GM19239 (cell line): ENCODE measurements around the gene TSC1.
A peak's percentile ranks its signal among the peaks of the same experiment; 100 is the strongest.
"Not testable (repeated sequence)": the region's sequence is repeated elsewhere in the genome, so short reads cannot be mapped to it uniquely, and the experiment has no call there.

Experiments
- DNase-seq: peaks from one replicate; pipeline ENCODE4 v3.0.0; 2011; ENCODE audit warnings: low spot score; ENCODE audit not compliant: insufficient read length
- FAIRE-seq: peaks from 2 replicates; lab custom pipeline; 2011; peaks lifted over from hg19 to GRCh38; lab: Jason Lieb, UNC

Gene TSC1

GRCh38 chr9:132978112-132978450 is 33.7 kb upstream of the TSC1 start:
- FAIRE-seq (no peak), DNase-seq (no peak)

- DNase-seq, result no peak
- no peak for FAIRE-seq
Measured at GRCh38 chr9:132976571-132976970, 32.2 kb upstream of the TSC1 start.

GRCh38 chr9:132975961-132976360 is 31.5 kb upstream of the TSC1 start:
- no peak for DNase-seq
- FAIRE-seq, result no peak

GRCh38 chr9:132973713-132974112 is 29.3 kb upstream of the TSC1 start:
- DNase-seq (no peak), FAIRE-seq (no peak)

- no peak for FAIRE-seq
- DNase-seq, result no peak
Measured at GRCh38 chr9:132973166-132973565, 28.8 kb upstream of the TSC1 start.

GRCh38 chr9:132970324-132971062 is 26.1 kb upstream of the TSC1 start:
- FAIRE-seq (no peak), DNase-seq (no peak)

GRCh38 chr9:132969783-132970182 is 25.4 kb upstream of the TSC1 start:
- FAIRE-seq, result no peak
- DNase-seq, result no peak

GRCh38 chr9:132967908-132968307 is 23.5 kb upstream of the TSC1 start:
- FAIRE-seq, DNase-seq: not testable (repeated sequence)

- no peak for FAIRE-seq
- DNase-seq, result no peak
Measured at GRCh38 chr9:132965478-132965877, 21.1 kb upstream of the TSC1 start.

GRCh38 chr9:132961002-132961401 is 16.6 kb upstream of the TSC1 start:
- FAIRE-seq, result no peak

GRCh38 chr9:132957805-132958204 is 13.4 kb upstream of the TSC1 start:
- no peak for FAIRE-seq
- DNase-seq, result no peak

More at GRCh38 chr9:132961002-132961401, 16.6 kb upstream of the TSC1 start:
- DNase-seq, result no peak

GRCh38 chr9:132955768-132956167 is 11.4 kb upstream of the TSC1 start:
- DNase-seq, result no peak

GRCh38 chr9:132955123-132955522 is 10.7 kb upstream of the TSC1 start:
- DNase-seq, result no peak
- no peak for FAIRE-seq

More at GRCh38 chr9:132955768-132956167, 11.4 kb upstream of the TSC1 start:
- FAIRE-seq, result no peak

GRCh38 chr9:132949709-132950108 is 5.3 kb upstream of the TSC1 start:
- DNase-seq (no peak), FAIRE-seq (no peak)

- DNase-seq (no peak), FAIRE-seq (no peak)
Measured at GRCh38 chr9:132948482-132949050, 4.2 kb upstream of the TSC1 start.

- FAIRE-seq, result no peak
- DNase-seq, result no peak
Measured at GRCh38 chr9:132947756-132948155, 3.3 kb upstream of the TSC1 start.

GRCh38 chr9:132946631-132947295 is 2.3 kb upstream of the TSC1 start:
- DNase-seq (no peak), FAIRE-seq (no peak)

- FAIRE-seq (no peak), DNase-seq (no peak)
Measured at GRCh38 chr9:132946211-132946610, 1.8 kb upstream of the TSC1 start.

GRCh38 chr9:132945186-132946130 is 1.0 kb upstream of the TSC1 start:
- FAIRE-seq (peak; percentile 56), DNase-seq (no peak)

- no peak for DNase-seq
Measured at GRCh38 chr9:132943651-132944293, 644 bp downstream of the TSC1 start.

More at GRCh38 chr9:132943651-132944293, 644 bp downstream of the TSC1 start:
- peak; percentile 4 for FAIRE-seq
